Parathyroid adenoma (tissue), 2 donors: ENCODE data around the gene GORASP2.
A peak's percentile ranks its signal among the peaks of the same experiment; 100 is the strongest.

Experiments
- H2AFZ ChIP-seq: fragments of 300-600 bp; sonication (generic); one replicate; pipeline ENCODE4 v1.7.0; 2017; ENCODE audit warnings: antibody characterized with exemption, mild to moderate bottlenecking
- H3K27ac ChIP-seq: fragments of 300-600 bp; sonication (generic); one replicate; pipeline ENCODE4 v1.7.0; 2017
- H3K27me3 ChIP-seq: fragments of 300-600 bp; sonication (generic); one replicate; pipeline ENCODE4 v1.7.0; 2017; ENCODE audit warnings: low read length; ENCODE audit not compliant: control insufficient read depth, insufficient read depth
- H3K36me3 ChIP-seq: fragments of 300-600 bp; sonication (generic); one replicate; pipeline ENCODE4 v1.7.0; 2017; ENCODE audit warnings: low read length; ENCODE audit not compliant: control insufficient read depth, insufficient read depth
- H3K4me1 ChIP-seq: fragments of 300-600 bp; sonication (generic); one replicate; pipeline ENCODE4 v1.7.0; 2017; ENCODE audit warnings: control low read depth
- H3K4me2 ChIP-seq: fragments of 300-600 bp; sonication (generic); one replicate; pipeline ENCODE4 v1.7.0; 2017; ENCODE audit warnings: low read length
- H3K4me3 ChIP-seq: fragments of 300-600 bp; sonication (generic); one replicate; pipeline ENCODE4 v1.7.0; 2017; ENCODE audit warnings: low read depth, low read length
- H3K79me2 ChIP-seq: fragments of 300-600 bp; sonication (generic); one replicate; pipeline ENCODE4 v1.7.0; 2017; ENCODE audit warnings: control low read depth
- H3K9ac ChIP-seq: fragments of 300-600 bp; sonication (generic); one replicate; pipeline ENCODE4 v1.7.0; 2017; ENCODE audit warnings: mild to moderate bottlenecking
- H3K9me3 ChIP-seq: fragments of 300-600 bp; sonication (generic); one replicate; pipeline ENCODE4 v1.7.0; 2017; ENCODE audit warnings: low read length; ENCODE audit not compliant: control insufficient read depth
- CTCF ChIP-seq: fragments of 300-600 bp; sonication (generic); IDR thresholded peaks from one replicate; pipeline ENCODE4 v1.7.0; 2017; ENCODE audit warnings: antibody characterized with exemption, mild to moderate bottlenecking
- donor health status: primary hyperparathyroidism.

The GORASP2 gene

GRCh38 chr2:170930991-170931266, 1.9 kb downstream of the GORASP2 start:
- H3K4me1 ChIP-seq: peaks cover 5% of the 10 kb centered on the region
- H3K27me3 ChIP-seq: no peaks in the 10 kb centered on the region
- peak overlapping the region; percentile 92 for H3K4me3 ChIP-seq
- H3K9me3 ChIP-seq: no peaks in the 10 kb centered on the region
- peaks cover 39% of the 10 kb centered on the region for H3K79me2 ChIP-seq
- no peak overlapping the region for H3K27ac ChIP-seq
- peak overlapping the region; percentile 97 for H3K4me2 ChIP-seq
- H3K36me3 ChIP-seq: no peaks in the 10 kb centered on the region
- H2AFZ ChIP-seq: no peak overlapping the region
- no peak overlapping the region for H3K9ac ChIP-seq
- TF ChIP-seq CTCF: no peak

- Histone ChIP-seq H3K4me2 (no peak overlapping the region), H3K27ac (no peak overlapping the region), H3K9ac (no peak overlapping the region), H3K36me3 (no peaks in the 10 kb centered on the region), H3K79me2 (peaks cover 48% of the 10 kb centered on the region), H3K9me3 (no peaks in the 10 kb centered on the region), H3K4me1 (peaks cover 5% of the 10 kb centered on the region), H3K27me3 (no peaks in the 10 kb centered on the region), H3K4me3 (no peak overlapping the region), H2AFZ (no peak overlapping the region)
- TF ChIP-seq CTCF: no peak
Observed at GRCh38 chr2:170932166-170932565, 3.1 kb downstream of the GORASP2 start.

- no peak overlapping the region for H3K4me2 ChIP-seq
- H3K9ac ChIP-seq: no peak overlapping the region
- H3K4me3 ChIP-seq: no peak overlapping the region
- H2AFZ ChIP-seq: no peak overlapping the region
- no peaks in the 10 kb centered on the region for H3K9me3 ChIP-seq
- no peak for TF ChIP-seq CTCF
- no peak overlapping the region for H3K27ac ChIP-seq
- H3K27me3 ChIP-seq: no peaks in the 10 kb centered on the region
- no peaks in the 10 kb centered on the region for H3K36me3 ChIP-seq
- peaks cover 56% of the 10 kb centered on the region for H3K79me2 ChIP-seq
- peaks cover 5% of the 10 kb centered on the region for H3K4me1 ChIP-seq
Observed at GRCh38 chr2:170932948-170933347, 3.9 kb downstream of the GORASP2 start.

GRCh38 chr2:170937709-170938379, 8.8 kb downstream of the GORASP2 start:
- Histone ChIP-seq H3K4me1 (peaks cover 2% of the 10 kb centered on the region), H2AFZ (no peak overlapping the region), H3K9me3 (no peaks in the 10 kb centered on the region), H3K9ac (no peak overlapping the region), H3K36me3 (no peaks in the 10 kb centered on the region), H3K27me3 (no peaks in the 10 kb centered on the region), H3K4me3 (no peak overlapping the region), H3K27ac (no peak overlapping the region), H3K79me2 (peaks cover 51% of the 10 kb centered on the region), H3K4me2 (no peak overlapping the region)
- no peak for TF ChIP-seq CTCF

GRCh38 chr2:170940066-170940465, 11.0 kb downstream of the GORASP2 start:
- no peak for TF ChIP-seq CTCF
- H3K9ac ChIP-seq: no peak overlapping the region
- H3K27me3 ChIP-seq: no peaks in the 10 kb centered on the region
- H2AFZ ChIP-seq: no peak overlapping the region
- H3K27ac ChIP-seq: no peak overlapping the region
- H3K9me3 ChIP-seq: no peaks in the 10 kb centered on the region
- H3K4me2 ChIP-seq: no peak overlapping the region
- peaks cover 7% of the 10 kb centered on the region for H3K4me1 ChIP-seq
- H3K36me3 ChIP-seq: no peaks in the 10 kb centered on the region
- H3K4me3 ChIP-seq: no peak overlapping the region
- H3K79me2 ChIP-seq: peaks cover 41% of the 10 kb centered on the region
